HG02970 (cell line): Measurements from ENCODE around the gene OR6C6.
"Not testable (repeated sequence)": the region's sequence is repeated elsewhere in the genome, so short reads cannot be mapped to it uniquely, and the experiment has no call there.

Source experiments
- ATAC-seq: cut with Tn5 transposase; IDR thresholded peaks from one replicate; pipeline ENCODE4 v1.9.1; 2021; ENCODE audit warnings: mild to moderate bottlenecking, moderate library complexity, moderate number of reproducible peaks; ENCODE audit not compliant: unreplicated experiment, low FRiP score

The OR6C6 gene

DNA sequence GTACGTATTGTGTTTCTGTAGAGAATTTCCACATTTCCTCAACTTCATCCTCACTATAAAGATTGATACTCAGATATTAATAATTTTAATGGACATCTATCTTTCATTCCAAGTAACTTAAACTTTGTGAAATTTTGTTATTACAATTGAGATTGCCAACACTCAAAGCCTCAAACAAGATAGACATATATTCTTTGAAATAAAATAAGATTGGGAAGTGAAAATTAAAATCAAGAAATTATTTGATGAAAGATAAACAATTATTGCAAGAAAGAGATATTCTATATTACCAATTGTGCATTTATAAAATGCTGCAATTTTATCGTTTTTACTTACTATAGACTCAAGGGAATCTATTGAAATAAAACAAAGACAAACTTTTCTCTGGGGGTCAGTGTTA, at the start of gene OR6C6:
TSS of gene OR6C6 (minus strand) at position 101 of the 400 bp plus-strand sequence. CDS start 1,337 bp downstream, outside the sequence.
- ATAC-seq, result no peak

- ATAC-seq, result no peak
Measured at GRCh38 chr12:55336002-55336401, 39.6 kb upstream of the OR6C6 start.

DNA sequence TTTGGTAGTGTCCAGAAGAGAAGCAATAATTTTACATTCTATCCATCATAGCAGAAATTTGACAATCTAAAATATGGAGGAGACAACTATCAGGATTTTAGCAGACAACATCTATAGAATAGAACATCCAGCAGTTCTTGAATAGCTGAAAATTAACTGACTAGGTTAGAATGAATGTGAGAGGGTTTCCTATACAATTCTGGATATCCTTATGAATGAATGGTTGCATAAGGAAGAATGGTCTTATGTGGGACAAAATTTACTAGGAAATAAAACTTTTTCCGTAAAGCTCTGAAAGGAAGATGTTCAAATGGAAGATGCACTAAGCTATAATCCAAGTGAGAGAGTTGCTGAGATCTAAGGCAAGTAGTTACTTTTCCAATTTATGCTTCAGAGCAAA, 34.1 kb upstream of the OR6C6 start, which contains the start of gene OR6C3:
TSS of gene OR6C3 (plus strand) at position 301 of the 400 bp plus-strand sequence. CDS start 955 bp downstream, outside the sequence.
- no peak for ATAC-seq

- ATAC-seq, result not testable (repeated sequence)
Measured at GRCh38 chr12:55325801-55326200, 29.4 kb upstream of the OR6C6 start.

DNA sequence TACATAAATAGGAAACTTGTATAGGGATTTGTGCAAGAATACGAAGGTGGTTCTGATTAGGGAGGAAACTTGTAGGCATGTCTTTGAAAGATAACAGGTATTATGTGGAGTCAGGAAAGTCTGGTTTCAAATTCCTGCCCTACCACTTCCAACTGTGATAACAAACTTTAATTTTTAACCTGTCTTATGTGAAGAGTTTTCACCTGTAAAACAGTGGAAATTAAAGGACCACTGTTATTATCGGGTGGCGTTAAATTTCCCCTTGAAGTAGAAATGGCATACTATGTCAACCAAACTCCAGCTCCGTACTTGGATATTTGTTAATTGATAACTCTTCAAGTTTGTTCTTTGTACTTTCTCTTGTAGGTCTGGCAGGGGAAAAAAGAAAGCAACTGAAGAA, 23.8 kb upstream of the OR6C6 start:
- ATAC-seq, result no peak

GRCh38 chr12:55314043-55314442, 17.7 kb upstream of the OR6C6 start, which contains the start of gene OR6C1:
Gene OR6C1 (plus strand): TSS chr12:55314343. CDS start chr12:55320600, 6,257 bp downstream.
- no peak for ATAC-seq

DNA sequence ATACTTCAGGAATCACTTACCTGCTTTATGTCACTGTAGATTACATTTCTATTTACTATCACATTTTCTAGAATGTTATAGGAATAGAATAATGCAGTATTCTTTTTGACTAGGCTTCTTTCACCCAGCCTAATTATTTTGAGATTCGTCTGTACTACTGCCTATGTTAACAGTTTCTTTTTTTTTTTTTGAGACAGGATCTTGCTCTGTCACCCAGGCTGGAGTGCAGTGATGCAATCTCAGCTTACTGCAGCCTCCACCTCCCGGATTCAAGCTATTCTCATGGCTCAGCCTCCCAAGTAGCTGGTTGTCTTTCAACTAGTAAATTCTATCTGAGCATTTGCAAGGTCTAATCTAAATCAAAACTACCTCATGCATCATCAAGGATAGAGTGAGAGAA, 6.4 kb downstream of the OR6C6 start:
- ATAC-seq, result no peak

GRCh38 chr12:55280991-55281390, 15.4 kb downstream of the OR6C6 start:
- ATAC-seq, result no peak

DNA sequence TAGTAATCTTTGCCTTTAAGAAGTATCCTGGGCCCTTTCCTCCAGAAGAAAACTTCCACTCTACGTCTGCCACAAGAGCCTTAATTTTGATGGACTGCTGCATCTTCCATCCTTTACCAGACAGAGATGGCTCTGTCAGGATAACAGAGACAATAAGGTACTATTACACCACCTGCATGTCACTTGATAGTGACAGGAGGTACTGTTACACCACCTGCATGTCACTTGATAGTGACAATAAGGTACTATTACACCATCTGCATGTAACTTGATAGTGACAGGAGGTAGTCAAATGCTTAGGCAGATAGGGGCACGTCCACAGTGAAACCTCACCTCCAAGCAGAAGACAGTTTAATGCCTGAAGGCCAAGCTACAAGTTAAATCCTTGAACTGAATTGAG, 38.1 kb downstream of the OR6C6 start:
- no peak for ATAC-seq

DNA sequence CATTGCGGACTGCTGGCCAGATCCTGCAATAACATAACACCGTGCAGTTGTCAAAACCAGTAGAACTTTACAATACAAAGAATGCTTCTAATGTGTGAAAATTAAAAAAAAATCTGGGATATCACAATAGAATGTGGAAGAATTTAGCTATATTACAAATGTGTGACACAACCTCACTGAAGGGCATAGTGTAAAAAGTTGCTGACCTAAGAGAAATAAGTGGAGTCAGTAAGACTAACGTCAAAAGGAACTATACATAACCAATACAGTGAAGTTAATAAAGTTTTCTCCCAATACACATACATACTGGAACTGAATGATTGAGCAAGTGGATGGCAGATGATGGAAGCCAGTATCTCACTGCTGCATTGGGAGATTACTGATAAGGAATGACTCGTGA, 39.5 kb downstream of the OR6C6 start:
- ATAC-seq, result no peak

DNA sequence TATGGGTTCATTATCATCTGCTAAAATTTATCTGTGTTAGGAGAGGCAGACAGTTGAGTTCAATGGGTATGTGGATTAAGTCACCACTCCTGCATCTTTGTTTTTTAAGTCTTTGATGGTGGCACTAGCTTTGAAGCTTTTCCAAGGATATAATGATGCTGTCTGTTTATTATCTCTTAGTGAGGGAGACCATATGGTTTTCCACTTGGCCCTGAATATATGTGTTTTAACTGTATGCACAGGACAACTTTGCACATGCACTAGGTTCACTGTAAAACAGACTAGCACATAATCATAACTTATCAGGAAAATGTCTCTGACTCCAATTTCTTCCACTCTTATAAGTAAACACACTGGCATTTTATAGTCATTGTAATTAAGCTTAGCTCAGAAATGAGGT, 43.1 kb downstream of the OR6C6 start:
- no peak for ATAC-seq

- ATAC-seq, result no peak
Measured at GRCh38 chr12:55250944-55251343, 45.4 kb downstream of the OR6C6 start.

GRCh38 chr12:55246159-55246558, 50.2 kb downstream of the OR6C6 start:
- no peak for ATAC-seq

GRCh38 chr12:55244309-55244708, 52.1 kb downstream of the OR6C6 start, which contains the start of gene OR6C74:
Gene OR6C74 (plus strand): TSS chr12:55244609. CDS start chr12:55247288, 2,679 bp downstream.
- no peak for ATAC-seq
